Naive B cell (primary cell): ENCODE measurements around the gene MRPL1. TPM values are rescaled to one million over a fixed set of nuclear protein-coding genes. Genes with fewer than 3 reads are reported as not detected.

Source experiments
- ATAC-seq, 2 donors: fragments of 150-1000 bp; cut with Tn5 transposase; 2 replicates each; pipeline ENCODE4 v1.10.0; 2021; ENCODE audit warnings: low read depth in 2 of 2, mild to moderate bottlenecking in 2 of 2, moderate library complexity in 2 of 2
- DNase-seq: peaks from one replicate; pipeline ENCODE4 v3.0.0; 2022
- H3K27ac Mint-ChIP-seq, 6 donors: one replicate each; pipeline ENCODE4 v1.8.0; 2020 to 2022; ENCODE audit warnings: mild to moderate bottlenecking in 6 of 6, mixed read lengths in 6 of 6, moderate library complexity in 5 of 6, inconsistent platforms in 2 of 6
- H3K27me3 Mint-ChIP-seq, 3 donors: one replicate each; pipeline ENCODE4 v1.8.0; 2021 to 2022; ENCODE audit warnings: mixed read lengths in 3 of 3, mild to moderate bottlenecking in 1 of 3
- H3K36me3 Mint-ChIP-seq, 2 donors: one replicate each; pipeline ENCODE4 v1.8.0; 2020 to 2022; ENCODE audit warnings: mixed read lengths in 2 of 2, inconsistent platforms in 1 of 2, mild to moderate bottlenecking in 1 of 2
- H3K4me1 Mint-ChIP-seq, 3 donors: one replicate each; pipeline ENCODE4 v1.8.0; 2020 to 2022; ENCODE audit warnings: mixed read lengths in 3 of 3, inconsistent platforms in 1 of 3, mild to moderate bottlenecking in 1 of 3, moderate library complexity in 1 of 3
- H3K4me3 Mint-ChIP-seq, 8 donors: one replicate each; pipeline ENCODE4 v1.8.0; 2020 to 2022; ENCODE audit warnings: mild to moderate bottlenecking in 8 of 8, mixed read lengths in 8 of 8, moderate library complexity in 8 of 8, inconsistent platforms in 2 of 8
- H3K9me3 Mint-ChIP-seq, 7 donors: one replicate each; pipeline ENCODE4 v1.8.0; 2020 to 2022; ENCODE audit warnings: mixed read lengths in 7 of 7, mild to moderate bottlenecking in 5 of 7, inconsistent platforms in 2 of 7, moderate library complexity in 1 of 7
- polyA plus RNA-seq, 6 donors: library from polyadenylated mRNA; unstranded; fragments of 300-500 nt; fragmentation: Illumina TruSeq; gene quantifications; one replicate each; pipeline ENCODE4 v1.2.3, GENCODE V29; 2021; ENCODE audit warnings: low read depth in 6 of 6

Gene MRPL1
- polyA plus RNA-seq, 6 donors from 2014 or later = 22.3 to 30.9 (median 23.6) TPM

GRCh38 chr4:77826275-77826674 lies 36.4 kb upstream of the MRPL1 start:
- ATAC-seq (peak; percentile 62 to 78), DNase-seq (peak; percentile 63)
- peak overlapping the region in 6 of 8 donors; percentile 9 to 66 (median 39) for H3K4me3 Mint-ChIP-seq
- no peaks in the 10 kb centered on the region for H3K9me3 Mint-ChIP-seq
- no peaks in the 10 kb centered on the region for H3K36me3 Mint-ChIP-seq
- peaks cover 40 to 51% (median 48%) of the 10 kb centered on the region in 3 donors for H3K4me1 Mint-ChIP-seq
- no peaks in the 10 kb centered on the region for H3K27me3 Mint-ChIP-seq
- peak overlapping the region in 5 of 6 donors; percentile 4 to 91 (median 81) for H3K27ac Mint-ChIP-seq

- H3K4me1 Mint-ChIP-seq = peaks cover 29 to 41% (median 39%) of the 10 kb centered on the region in 3 donors
- ATAC-seq = peak; percentile 49 to 60
These were observed 35.3 kb upstream of the MRPL1 start for GRCh38 chr4:77827343-77827742.

GRCh38 chr4:77833126-77833724 lies 29.4 kb upstream of the MRPL1 start:
- ATAC-seq (no peak), DNase-seq (no peak)
- Mint-ChIP-seq H3K27ac (no peak overlapping the region), H3K36me3 (no peaks in the 10 kb centered on the region), H3K27me3 (peaks cover 0 to 5% (median 0%) of the 10 kb centered on the region in 3 donors), H3K9me3 (no peaks in the 10 kb centered on the region), H3K4me1 (peaks cover under 1 to 4% (median 2%) of the 10 kb centered on the region in 3 donors), H3K4me3 (no peak overlapping the region)

More at GRCh38 chr4:77827343-77827742, 35.3 kb upstream of the MRPL1 start:
- no peaks in the 10 kb centered on the region for H3K9me3 Mint-ChIP-seq
- H3K36me3 Mint-ChIP-seq = no peaks in the 10 kb centered on the region
- DNase-seq = no peak
- H3K27ac Mint-ChIP-seq = peak overlapping the region in 5 of 6 donors; percentile 4 to 87 (median 31)
- no peaks in the 10 kb centered on the region for H3K27me3 Mint-ChIP-seq
- peak overlapping the region in 5 of 8 donors; percentile 7 to 56 (median 42) for H3K4me3 Mint-ChIP-seq

GRCh38 chr4:77834403-77834802 lies 28.2 kb upstream of the MRPL1 start:
- peaks cover 0 to 5% (median 0%) of the 10 kb centered on the region in 3 donors for H3K27me3 Mint-ChIP-seq
- no peak for DNase-seq
- no peak overlapping the region for H3K27ac Mint-ChIP-seq
- no peak for ATAC-seq
- no peaks in the 10 kb centered on the region for H3K4me1 Mint-ChIP-seq
- no peaks in the 10 kb centered on the region for H3K36me3 Mint-ChIP-seq
- no peak overlapping the region for H3K4me3 Mint-ChIP-seq
- H3K9me3 Mint-ChIP-seq = no peaks in the 10 kb centered on the region

GRCh38 chr4:77843628-77844027 lies 19.0 kb upstream of the MRPL1 start:
- H3K4me1 Mint-ChIP-seq = no peaks in the 10 kb centered on the region

GRCh38 chr4:77844363-77844762 lies 18.3 kb upstream of the MRPL1 start:
- Mint-ChIP-seq H3K27me3 (no peaks in the 10 kb centered on the region), H3K9me3 (no peaks in the 10 kb centered on the region), H3K27ac (no peak overlapping the region), H3K4me1 (no peaks in the 10 kb centered on the region), H3K4me3 (no peak overlapping the region), H3K36me3 (no peaks in the 10 kb centered on the region)
- no peak for ATAC-seq
- no peak for DNase-seq

More at GRCh38 chr4:77843628-77844027, 19.0 kb upstream of the MRPL1 start:
- no peak overlapping the region for H3K27ac Mint-ChIP-seq
- ATAC-seq (no peak), DNase-seq (no peak)
- H3K4me3 Mint-ChIP-seq = no peak overlapping the region
- no peaks in the 10 kb centered on the region for H3K9me3 Mint-ChIP-seq
- H3K36me3 Mint-ChIP-seq = no peaks in the 10 kb centered on the region
- no peaks in the 10 kb centered on the region for H3K27me3 Mint-ChIP-seq

- Mint-ChIP-seq H3K27ac (no peak overlapping the region), H3K27me3 (no peaks in the 10 kb centered on the region), H3K4me3 (no peak overlapping the region), H3K36me3 (no peaks in the 10 kb centered on the region), H3K9me3 (no peaks in the 10 kb centered on the region), H3K4me1 (no peaks in the 10 kb centered on the region)
- DNase-seq (no peak), ATAC-seq (no peak)
These were observed 17.2 kb upstream of the MRPL1 start for GRCh38 chr4:77845400-77845799.

GRCh38 chr4:77845929-77846328 lies 16.7 kb upstream of the MRPL1 start:
- Mint-ChIP-seq H3K4me3 (no peak overlapping the region), H3K36me3 (no peaks in the 10 kb centered on the region), H3K27me3 (no peaks in the 10 kb centered on the region), H3K4me1 (no peaks in the 10 kb centered on the region), H3K9me3 (no peaks in the 10 kb centered on the region), H3K27ac (no peak overlapping the region)
- no peak for ATAC-seq
- no peak for DNase-seq

GRCh38 chr4:77848508-77848907 lies 14.1 kb upstream of the MRPL1 start:
- Mint-ChIP-seq H3K9me3 (no peaks in the 10 kb centered on the region), H3K4me3 (no peak overlapping the region), H3K36me3 (no peaks in the 10 kb centered on the region), H3K27me3 (no peaks in the 10 kb centered on the region), H3K27ac (no peak overlapping the region), H3K4me1 (peaks cover 11 to 15% (median 14%) of the 10 kb centered on the region in 3 donors)
- ATAC-seq (no peak), DNase-seq (no peak)

- Mint-ChIP-seq H3K27ac (no peak overlapping the region), H3K9me3 (no peaks in the 10 kb centered on the region), H3K36me3 (peaks cover 0 to 6% of the 10 kb centered on the region in 2 donors), H3K27me3 (no peaks in the 10 kb centered on the region), H3K4me3 (no peak overlapping the region), H3K4me1 (peaks cover 20 to 25% (median 21%) of the 10 kb centered on the region in 3 donors)
- ATAC-seq (no peak), DNase-seq (no peak)
These were observed 13.2 kb upstream of the MRPL1 start for GRCh38 chr4:77849278-77849965.

- Mint-ChIP-seq H3K27me3 (no peaks in the 10 kb centered on the region), H3K4me3 (peak overlapping the region; percentile 20 to 87 (median 76)), H3K9me3 (no peaks in the 10 kb centered on the region), H3K27ac (peak overlapping the region; percentile 74 to 97 (median 93)), H3K4me1 (peaks cover 41 to 48% (median 43%) of the 10 kb centered on the region in 3 donors), H3K36me3 (peaks cover 0 to 6% of the 10 kb centered on the region in 2 donors)
- peak; percentile 100 for ATAC-seq
- DNase-seq = peak; percentile 64
These were observed 9.6 kb upstream of the MRPL1 start for GRCh38 chr4:77852892-77853495.

- ATAC-seq (peak in 1 of 2 donors; percentile 27), DNase-seq (peak; percentile 21)
- H3K27me3 Mint-ChIP-seq = no peaks in the 10 kb centered on the region
- H3K9me3 Mint-ChIP-seq = no peaks in the 10 kb centered on the region
- H3K4me1 Mint-ChIP-seq = peaks cover 45 to 53% (median 48%) of the 10 kb centered on the region in 3 donors
- peaks cover 0 to 6% of the 10 kb centered on the region in 2 donors for H3K36me3 Mint-ChIP-seq
- H3K27ac Mint-ChIP-seq = peak overlapping the region; percentile 33 to 97 (median 84)
- peak overlapping the region; percentile 30 to 87 (median 63) for H3K4me3 Mint-ChIP-seq
These were observed 8.1 kb upstream of the MRPL1 start for GRCh38 chr4:77854431-77855111.

- no peaks in the 10 kb centered on the region for H3K9me3 Mint-ChIP-seq
- ATAC-seq = no peak
- peaks cover 0 to 6% of the 10 kb centered on the region in 2 donors for H3K36me3 Mint-ChIP-seq
These were observed 6.5 kb upstream of the MRPL1 start for GRCh38 chr4:77856152-77856551.

More at GRCh38 chr4:77856152-77856551, 6.5 kb upstream of the MRPL1 start:
- Mint-ChIP-seq H3K4me1 (peaks cover 48 to 54% (median 51%) of the 10 kb centered on the region in 3 donors), H3K27me3 (no peaks in the 10 kb centered on the region), H3K27ac (peak overlapping the region in 3 of 6 donors; percentile 1 to 72 (median 4)), H3K4me3 (peak overlapping the region in 4 of 8 donors; percentile 8 to 82 (median 33))
- DNase-seq = no peak
